NCI-H146 (cell line): ENCODE data around the gene CACNA1D.
A peak's percentile ranks its signal among the peaks of the same experiment; 100 is the strongest.

Source experiments
- DNase-seq: peaks from one replicate; lab custom pipeline; 2025; lab: John Stamatoyannopoulos, UW

CACNA1D gene

DNA sequence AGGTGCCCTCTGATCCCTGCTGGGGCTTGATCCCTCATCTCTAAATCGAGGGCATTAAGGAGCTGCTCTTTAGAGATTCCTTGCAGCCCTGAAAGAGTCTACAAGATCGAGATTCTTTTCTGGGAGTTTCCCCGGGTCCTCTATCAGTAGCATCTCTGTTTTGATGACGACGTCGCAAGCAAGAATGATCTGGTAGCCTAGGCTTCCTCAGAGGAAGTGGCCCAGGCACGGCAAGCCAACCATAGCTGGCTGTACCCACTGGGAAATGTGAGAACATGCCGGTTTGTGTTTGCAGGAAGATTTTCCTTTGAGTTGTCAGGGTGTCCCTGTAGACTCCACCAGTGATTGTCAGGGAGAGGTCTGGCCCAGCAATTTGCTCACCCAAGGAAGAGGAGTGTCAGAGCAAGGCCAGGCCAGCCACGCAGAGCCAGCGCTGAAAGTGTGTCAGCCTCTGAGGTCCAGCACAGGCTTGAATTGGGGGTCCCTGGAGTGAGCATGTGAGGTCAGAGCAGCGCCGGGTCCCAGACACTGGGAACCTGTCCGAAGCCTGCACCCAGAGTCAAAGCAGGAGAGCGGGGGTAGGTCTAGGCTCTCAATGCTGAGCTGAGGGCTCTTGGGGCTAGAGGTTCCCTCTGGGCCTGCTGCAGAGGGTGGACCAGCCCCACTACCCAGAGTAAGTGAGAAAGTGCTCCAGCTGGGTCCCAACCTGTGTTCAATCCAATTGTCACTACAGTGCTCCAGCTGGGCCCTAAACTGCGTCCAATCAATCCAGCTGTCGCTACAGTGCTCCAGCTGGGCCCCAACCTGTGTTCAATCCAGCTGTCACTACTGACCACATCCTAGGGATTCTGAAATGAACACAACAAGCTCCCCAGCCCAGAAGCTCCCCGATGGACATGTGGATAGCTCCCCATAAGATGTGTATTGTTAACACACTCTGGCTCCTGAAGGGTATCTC, 256.1 kb downstream of the CACNA1D start:
- DNase-seq = no peak

DNA sequence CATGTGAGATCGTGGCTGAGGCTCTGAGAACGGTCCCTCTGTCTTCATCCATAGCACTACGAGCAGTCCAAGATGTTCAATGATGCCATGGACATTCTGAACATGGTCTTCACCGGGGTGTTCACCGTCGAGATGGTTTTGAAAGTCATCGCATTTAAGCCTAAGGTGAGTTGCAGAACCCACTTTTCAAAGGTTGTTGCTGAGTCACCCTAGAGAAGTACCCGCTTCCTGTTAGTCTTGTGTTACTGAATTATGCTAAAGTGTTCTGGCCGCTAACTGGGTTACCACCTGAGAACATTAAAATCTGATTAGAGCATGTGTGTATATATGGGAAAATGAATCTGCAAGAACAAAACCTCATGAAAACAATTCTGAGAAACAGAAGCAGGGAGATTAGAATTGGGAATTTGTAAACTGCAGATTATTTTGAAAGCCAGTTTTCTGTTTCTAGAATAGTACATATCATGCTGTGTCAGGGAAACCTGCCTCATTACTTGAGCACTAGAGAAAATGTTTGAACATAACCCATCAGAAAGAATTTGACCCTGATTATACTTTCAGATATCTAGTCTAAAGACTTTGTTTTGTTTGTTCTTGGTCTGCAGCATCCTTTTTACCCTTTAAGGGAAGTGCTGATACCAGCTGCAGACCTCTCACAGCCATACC, 259.2 kb downstream of the CACNA1D start:
- DNase-seq = no peak

DNA sequence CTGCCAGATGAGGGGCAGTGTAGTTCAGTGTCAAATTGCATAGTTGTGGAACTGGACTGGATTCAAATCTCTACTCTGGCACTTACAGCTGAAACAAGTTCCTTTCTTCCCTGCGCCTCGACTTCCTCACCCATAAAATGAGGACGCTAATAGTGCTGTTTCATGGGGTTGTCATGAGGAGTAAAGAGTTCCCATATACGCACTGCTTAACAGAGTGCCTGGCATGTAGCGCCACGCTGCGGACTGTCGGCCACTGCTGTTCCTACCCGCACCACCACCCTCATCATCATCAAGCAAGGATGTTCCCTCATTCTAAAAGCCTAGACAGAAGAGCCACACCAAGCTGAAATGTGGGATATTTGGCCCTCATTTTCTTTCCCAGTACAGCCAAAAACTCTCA, 259.9 kb downstream of the CACNA1D start:
- DNase-seq = no peak

DNA sequence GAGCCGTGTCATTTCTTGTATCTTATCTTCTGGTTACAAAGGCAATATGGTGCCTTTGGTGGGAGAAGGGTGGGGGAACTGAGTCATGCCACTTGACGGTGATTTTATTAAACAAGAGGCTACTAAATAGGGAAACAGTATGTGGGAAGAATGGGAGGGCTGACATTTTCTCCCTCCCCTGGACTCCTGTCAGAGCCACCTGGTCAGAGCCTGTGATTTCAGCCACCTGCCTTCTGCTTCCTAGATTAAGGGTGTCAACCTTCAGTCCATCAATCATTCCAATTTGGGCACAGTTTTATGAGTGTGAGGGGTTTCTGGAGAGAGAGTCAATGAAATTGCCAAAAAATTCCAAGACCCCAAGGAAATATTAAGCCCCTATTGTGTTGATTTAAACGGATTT, 264.4 kb downstream of the CACNA1D start:
- DNase-seq = no peak

DNA sequence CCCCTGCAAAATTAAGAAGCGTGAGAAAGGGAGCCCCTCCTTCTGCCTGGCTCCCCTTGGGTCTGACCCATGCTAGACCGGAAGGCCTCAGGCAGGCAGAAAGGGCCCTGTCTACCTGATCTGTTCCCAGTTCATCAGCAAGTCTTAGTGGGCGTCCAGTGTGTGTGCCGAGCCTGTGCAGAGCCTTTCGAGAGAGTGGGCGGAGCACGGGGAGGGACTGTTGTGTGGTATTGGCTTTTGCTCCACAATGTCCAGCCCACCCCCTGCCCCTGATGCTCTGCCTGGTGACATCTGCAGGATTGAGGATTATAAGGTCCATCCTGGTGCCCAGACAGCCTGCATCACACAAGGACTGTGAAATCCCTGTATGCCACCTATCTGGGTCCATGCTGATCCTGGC, 268.9 kb downstream of the CACNA1D start:
- DNase-seq = no peak

DNA sequence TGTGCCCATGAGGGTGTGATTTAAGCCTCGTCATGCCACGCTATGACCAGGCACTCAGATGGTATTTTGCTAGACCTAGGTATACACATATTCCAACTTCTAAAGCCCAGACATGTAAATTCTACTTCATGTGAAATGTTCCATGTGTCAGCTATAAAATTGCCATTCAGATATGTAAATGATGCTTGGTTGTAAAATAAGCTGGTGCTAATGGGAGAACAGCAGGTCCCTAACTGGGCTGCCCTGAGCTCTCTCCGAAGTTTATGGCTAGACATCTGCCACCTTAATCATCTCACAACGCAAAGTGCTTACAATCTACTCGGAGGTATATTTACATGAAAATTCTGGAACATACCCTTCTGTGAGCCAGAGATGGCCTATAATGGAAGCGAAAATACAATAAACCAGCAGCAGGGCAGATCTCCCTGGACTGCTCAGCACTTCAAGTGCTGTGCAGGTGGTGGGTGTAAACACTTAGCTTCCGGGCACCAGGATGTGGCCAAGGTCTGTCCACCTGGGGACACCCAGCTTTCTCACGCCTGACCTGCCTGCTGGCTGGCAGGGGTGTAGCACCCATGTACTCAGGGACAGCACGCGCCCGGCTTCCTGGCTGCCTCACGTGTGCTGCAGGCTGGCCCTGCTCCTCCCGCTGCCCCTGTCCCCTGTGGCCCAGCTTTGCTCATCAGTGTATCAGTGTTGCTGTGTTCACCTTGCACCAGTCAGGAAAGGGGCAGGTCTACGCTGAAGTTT, 269.8 kb downstream of the CACNA1D start:
- no peak for DNase-seq

DNA sequence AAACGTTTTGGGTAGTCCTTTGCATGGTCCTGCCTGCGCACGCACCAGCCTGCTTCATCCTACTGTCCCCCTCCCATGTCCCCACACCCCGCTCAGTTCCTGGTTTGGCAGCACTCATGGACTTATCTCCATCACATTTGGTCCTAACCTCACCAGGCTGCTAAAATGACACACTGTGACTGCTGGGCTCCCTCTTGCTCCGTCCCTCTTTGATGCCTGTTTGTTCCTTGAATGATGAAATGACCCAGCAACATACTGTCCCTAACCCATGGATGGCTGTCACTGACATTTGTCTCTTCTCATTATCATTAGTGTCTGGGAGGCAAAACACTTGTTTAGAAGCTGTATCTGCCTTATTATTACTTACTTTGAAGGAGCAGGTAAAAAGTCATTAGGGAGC, 271.3 kb downstream of the CACNA1D start:
- no peak for DNase-seq

DNA sequence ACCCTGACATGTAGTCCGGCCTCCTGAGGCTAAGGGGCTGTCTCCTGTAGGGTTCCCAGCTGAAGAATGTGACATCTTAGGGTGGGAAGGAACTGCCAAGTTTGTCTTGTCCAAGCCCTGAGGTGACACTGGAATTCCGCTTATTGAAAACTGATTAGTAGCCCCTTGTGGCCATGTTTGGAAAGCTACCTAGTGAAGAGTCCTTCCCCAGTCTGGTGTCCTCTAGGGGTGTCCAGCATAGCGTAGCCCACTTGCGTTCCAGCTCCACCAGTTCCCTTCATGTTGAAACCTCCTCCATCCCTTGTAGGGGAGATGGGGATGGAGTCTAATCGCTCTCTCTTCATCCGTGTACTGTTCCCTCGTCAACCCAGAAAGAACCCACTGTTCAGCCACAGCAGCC, 272.3 kb downstream of the CACNA1D start:
- no peak for DNase-seq

DNA sequence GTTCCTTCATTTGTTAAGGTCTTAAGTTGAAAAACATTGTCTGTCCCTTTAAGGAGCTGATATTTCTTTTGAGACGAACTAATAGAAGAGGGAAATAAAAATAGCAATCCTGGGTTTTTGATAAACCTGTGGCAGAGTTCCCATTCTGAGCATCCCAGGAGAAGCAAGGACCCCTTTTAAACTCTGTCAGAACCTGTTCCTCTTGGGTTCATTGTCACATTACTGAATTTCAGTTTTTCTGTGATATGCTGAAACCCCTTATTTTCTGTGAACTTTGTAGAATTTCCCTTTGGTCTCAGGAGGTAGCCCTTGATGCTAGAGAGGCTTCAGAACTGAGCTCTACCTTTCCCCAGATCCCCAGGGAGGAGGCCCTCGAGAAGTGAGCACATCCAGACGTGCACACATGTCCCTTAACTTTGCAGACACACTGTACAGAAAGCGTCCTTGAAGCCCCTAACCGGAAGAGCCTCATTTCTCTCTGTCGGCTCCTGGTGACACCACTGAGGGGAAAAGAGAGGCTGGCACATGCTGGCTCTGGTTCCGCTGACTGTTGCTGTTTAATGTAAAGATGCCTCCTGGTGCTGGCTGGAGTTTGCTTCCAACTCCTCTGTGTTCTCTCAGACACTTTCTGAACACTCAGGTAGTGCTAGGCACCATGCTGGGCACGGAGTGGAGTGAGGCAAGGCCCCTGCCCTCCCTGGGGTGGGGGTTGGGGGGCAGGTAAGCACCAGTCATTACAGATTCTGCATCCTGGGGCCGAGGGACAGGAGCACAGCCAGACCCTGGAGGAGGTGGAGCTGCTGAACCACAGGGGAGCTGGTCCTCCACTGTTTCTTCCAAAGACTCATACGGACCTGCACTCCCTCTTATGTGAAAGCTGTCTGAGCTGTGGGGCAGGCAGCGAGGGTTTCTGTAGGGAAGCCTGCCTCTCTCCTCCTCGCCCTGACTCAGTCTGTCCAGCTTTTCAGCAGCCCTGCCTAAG, 274.4 kb downstream of the CACNA1D start:
- DNase-seq = no peak

DNA sequence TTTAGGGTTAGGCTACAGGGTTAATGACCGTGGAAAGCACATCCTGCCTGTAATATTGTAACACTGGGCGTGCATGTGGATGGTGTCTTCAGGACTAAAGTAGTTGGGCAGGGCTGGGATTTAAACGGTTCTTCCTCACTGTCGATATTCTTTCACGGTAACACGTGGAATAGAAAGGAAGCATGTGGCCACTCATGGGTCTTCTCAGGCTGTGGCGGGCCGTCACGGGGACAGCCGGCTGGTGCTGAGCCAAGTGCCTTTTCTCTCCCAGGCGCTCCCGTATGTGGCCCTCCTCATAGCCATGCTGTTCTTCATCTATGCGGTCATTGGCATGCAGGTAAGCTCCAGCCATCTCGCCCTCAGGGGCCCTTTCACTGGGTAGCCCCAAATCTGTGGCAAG, 278.2 kb downstream of the CACNA1D start:
- no peak for DNase-seq

DNA sequence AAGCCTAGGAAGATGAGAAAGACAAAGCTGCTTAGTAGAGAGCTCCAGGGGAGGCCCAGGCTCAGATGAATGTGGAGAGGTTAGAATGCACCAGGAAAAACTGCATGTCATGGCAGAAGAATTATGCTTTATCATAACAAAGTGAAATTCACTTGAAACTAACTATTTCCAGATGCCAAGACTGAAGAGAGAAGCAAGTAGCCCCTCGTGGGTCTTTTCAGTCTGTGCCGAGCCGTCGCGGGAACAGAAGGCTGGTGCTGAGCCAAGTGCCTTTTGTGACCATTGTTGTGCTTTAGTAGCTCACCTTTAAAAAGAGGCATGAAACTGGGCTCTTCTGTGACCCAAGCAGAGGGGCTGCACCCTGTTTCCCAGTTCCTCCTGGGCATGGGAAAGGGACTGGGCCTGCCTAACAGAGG, 278.6 kb downstream of the CACNA1D start:
- DNase-seq = no peak

DNA sequence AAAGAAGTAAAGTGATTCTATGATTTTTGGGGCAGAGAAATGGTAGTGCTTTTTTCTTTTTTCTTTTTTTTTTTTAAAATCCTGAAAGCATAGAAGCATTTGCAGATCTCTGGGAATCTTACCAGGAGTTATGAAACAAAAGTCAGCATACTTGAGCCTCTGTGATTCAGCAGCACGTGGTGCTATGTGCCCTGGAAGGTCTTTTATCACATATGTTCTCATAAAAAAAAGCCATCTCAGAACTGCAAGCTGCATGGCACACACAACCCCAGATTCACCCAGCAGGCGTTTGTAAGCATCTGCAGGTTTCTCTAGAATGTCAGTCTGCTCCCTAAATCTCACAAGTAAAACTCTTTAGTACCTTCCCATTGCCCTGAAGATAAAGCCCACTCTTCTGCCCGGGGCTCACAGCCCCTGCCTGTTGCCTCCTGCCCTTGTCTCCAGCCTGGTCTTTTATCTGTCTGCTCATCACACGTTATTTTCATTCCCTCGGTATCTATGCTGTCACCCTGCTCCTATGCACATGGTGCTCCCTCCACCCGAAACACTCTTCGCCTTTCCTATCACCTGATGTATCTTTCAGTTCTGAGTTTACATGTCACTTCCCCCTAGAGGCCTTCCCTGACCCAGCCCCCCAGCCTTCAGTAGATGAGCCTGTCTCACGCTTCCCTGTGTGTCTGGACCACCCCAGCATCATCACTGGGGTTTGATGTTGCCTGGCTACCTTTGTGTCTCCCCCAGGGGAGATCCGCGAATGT, 279.4 kb downstream of the CACNA1D start:
- DNase-seq = no peak

DNA sequence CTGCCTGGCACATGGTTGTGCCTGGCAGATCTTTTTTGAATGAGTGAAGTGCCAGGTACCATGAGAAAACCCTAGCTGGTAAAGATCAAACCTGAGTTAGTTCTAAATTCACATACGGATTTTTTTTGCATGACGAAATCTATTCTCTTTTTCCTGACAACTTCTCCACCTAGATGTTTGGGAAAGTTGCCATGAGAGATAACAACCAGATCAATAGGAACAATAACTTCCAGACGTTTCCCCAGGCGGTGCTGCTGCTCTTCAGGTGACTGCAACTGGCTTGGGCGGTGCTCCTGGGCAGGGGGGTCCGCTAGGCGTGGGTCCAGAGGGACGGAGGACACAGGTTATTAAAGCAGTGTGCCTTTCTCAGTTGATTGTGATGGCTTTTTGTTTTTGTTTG, 280.0 kb downstream of the CACNA1D start:
- no peak for DNase-seq

DNA sequence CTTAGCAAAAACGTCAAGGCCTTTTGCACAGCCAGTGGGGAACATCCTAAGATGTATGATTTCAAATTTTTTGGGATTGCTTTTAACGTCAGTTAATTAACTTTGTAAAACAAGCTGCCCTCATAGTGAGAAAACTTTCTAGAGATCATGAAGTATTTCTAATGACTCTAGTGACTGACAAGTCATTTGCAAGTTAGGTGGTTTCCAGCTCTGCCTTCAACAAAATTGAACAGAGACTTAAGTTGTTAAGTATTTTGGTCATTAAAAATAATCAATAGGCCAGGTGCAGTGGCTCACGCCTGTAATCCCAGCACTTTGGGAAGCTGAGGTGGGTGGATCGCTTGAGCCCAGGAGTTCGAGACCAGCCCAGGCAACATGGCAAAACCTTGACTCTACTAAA, 280.6 kb downstream of the CACNA1D start:
- no peak for DNase-seq

DNA sequence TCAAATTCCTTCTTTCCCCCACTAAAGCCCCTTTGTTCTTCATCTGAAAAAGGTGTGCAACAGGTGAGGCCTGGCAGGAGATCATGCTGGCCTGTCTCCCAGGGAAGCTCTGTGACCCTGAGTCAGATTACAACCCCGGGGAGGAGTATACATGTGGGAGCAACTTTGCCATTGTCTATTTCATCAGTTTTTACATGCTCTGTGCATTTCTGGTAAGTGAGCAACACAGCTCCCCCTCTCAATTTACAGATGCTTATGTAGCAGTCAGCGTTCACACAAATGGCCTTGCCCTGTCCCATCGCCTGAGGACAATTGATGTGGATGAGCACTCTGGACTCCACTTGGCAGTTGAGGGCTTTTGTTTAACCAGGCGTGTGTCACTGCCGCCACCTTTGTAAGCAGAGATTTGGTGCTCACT, 281.4 kb downstream of the CACNA1D start:
- DNase-seq = peak; percentile 78

DNA sequence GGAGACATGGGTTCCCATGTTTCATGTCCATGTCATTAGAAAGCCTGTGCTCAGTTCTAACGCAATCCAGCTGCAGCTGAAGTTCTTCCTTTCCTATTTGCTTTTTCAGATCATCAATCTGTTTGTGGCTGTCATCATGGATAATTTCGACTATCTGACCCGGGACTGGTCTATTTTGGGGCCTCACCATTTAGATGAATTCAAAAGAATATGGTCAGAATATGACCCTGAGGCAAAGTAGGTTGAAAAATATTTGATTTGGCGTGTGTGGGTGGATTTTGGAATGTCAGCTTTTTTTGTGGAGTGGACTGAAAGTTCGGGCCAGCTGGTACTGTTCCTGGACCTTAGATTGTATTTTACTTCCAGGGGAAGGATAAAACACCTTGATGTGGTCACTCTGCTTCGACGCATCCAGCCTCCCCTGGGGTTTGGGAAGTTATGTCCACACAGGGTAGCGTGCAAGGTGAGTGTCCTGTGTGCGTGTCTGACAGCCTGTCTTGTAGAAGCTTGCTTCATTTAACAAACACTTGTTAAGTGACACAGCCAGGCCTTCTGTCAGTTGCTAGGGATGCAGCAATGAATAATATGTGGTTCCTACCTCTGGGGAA, 282.2 kb downstream of the CACNA1D start:
- DNase-seq = no peak

DNA sequence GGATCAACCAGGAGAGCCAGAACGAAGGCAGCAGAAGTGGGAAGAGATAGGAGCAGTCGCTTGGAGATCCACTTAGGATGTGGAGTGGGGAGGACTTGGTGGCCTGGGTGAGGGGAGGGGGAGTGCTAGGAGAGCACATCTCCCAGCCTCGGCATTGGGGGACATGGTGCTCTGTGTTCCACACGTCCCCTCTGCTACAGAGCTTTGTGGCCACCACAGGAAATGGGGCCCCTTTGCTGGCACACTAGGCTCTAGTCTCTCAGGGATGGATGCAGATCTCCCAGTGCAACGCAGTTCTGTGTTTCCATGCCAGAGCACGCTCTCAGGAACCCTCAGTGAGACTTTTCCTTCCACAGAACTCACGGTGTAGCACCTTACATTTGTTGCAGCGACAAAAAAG, 283.1 kb downstream of the CACNA1D start:
- DNase-seq = no peak

DNA sequence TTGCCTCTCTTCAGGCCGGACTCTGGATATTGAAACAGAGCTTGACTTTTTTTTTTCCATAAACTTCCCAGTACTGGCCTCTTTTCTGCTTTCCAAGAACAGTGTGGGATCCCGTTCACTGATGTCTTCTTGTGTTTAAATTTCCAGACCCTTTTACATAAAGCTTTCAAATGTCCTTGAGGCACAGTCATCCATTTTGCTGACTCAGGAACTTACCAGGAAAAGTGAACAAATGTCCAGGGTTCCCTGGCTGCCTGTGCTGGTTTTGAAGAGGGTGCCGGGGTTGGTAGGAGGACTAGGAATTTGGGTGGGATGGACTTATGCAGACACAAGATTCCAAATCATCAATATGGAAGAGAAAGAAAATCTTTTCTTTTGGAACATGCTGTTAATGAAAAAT, 283.7 kb downstream of the CACNA1D start:
- DNase-seq = no peak

DNA sequence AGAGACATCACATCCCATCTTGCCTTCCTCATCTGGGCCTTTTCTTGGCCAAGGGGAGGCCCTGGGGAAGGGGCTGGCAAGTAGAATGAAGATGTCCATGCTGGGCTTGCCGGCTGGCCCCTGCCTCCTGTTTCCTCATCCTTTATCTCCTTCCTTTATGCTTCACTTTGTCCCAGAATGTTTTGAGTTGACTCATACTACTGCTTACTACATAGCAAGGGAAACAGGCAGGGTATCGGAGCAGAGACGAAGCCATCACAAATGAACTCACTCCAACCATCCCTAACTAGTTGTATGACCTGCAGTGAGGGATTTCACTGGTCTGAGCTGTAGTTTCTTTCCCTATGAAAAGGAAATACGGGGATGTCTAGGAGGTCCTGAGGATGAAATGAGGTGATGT, 285.8 kb downstream of the CACNA1D start:
- DNase-seq = no peak

DNA sequence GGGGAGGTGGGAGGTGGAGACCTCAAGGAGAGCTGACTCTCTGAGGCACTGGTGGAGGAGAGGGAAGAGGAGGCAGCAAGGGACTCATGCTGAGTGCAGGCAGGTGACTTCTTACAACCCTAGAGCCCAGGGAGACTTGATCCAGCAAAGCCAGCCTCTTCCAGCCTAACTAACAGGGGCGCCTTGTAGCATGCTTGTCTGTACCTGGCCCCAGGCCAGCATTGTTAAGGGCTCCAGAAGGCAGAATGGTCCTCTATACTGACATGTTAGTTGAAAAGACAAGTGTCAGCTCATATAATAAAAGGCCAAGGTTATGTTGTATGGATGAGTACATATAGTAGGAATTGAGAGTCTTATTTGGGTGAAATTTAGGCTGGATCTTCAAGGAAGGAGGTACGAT, 286.4 kb downstream of the CACNA1D start:
- DNase-seq = no peak
